ENCODE measurements around the gene GALNT18.

DNA sequence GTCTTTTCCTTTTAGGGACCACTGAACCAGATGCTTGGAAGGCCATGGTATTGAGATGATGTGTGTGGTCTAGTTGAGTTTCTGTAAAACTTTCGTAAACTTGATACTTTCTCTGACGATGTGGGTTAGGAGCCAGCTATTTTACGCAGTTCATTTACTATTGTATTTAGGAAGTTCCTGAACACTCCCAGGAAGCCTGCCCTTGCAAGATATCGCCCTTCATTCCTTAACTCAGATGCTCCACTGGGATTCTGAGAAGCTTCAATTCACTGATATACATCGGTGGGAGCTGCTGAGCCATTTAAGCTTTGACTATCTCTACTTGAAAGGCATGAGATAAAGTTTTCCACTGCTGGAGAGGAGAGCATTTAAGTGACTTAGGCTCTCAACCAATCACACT, 390.0 kb downstream of the GALNT18 start:
- TF ChIP-seq, protein P1, sequence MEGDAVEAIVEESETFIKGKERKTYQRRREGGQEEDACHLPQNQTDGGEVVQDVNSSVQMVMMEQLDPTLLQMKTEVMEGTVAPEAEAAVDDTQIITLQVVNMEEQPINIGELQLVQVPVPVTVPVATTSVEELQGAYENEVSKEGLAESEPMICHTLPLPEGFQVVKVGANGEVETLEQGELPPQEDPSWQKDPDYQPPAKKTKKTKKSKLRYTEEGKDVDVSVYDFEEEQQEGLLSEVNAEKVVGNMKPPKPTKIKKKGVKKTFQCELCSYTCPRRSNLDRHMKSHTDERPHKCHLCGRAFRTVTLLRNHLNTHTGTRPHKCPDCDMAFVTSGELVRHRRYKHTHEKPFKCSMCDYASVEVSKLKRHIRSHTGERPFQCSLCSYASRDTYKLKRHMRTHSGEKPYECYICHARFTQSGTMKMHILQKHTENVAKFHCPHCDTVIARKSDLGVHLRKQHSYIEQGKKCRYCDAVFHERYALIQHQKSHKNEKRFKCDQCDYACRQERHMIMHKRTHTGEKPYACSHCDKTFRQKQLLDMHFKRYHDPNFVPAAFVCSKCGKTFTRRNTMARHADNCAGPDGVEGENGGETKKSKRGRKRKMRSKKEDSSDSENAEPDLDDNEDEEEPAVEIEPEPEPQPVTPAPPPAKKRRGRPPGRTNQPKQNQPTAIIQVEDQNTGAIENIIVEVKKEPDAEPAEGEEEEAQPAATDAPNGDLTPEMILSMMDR (IDR thresholded peaks at IDR 0.05), result no peak
- TF ChIP-seq POLR2A (IDR thresholded peaks at IDR 0.05) (no peak), EP300 (IDR thresholded peaks at IDR 0.05) (no peak)

Measured in ovary (tissue), 3 donors.